Fibroblast of lung (primary cell): Measurements from ENCODE around the gene RPS28. TPM values are rescaled to one million over a fixed set of nuclear protein-coding genes. Genes with fewer than 3 reads are reported as not detected.

Source experiments
- DNase-seq, 2 donors: peaks; one replicate each; pipeline versions ENCODE4 v3.0.0 to v3.0.0-alpha.2; 2010; ENCODE audit warnings: low read depth in 2 of 2
- H2AFZ ChIP-seq: 2 replicates; pipeline ENCODE4 v1.5.1; 2012; ENCODE audit warnings: low read length, control low read depth, inconsistent platforms
- H3K27ac ChIP-seq: 2 replicates; pipeline ENCODE4 v1.5.1; 2011; ENCODE audit warnings: low read length, control low read depth; ENCODE audit not compliant: insufficient read depth
- H3K27me3 ChIP-seq: 2 replicates; pipeline ENCODE4 v1.5.1; 2011; ENCODE audit warnings: mild to moderate bottlenecking, low read length; ENCODE audit not compliant: control insufficient read depth, insufficient read depth
- H3K36me3 ChIP-seq: 2 replicates; pipeline ENCODE4 v1.5.1; 2011; ENCODE audit warnings: low read length; ENCODE audit not compliant: control insufficient read depth, insufficient read depth
- H3K4me1 ChIP-seq: 2 replicates; pipeline ENCODE4 v1.5.1; 2011; ENCODE audit warnings: low read length; ENCODE audit not compliant: control insufficient read depth, insufficient read depth; ENCODE audit errors: extremely low read depth
- H3K4me2 ChIP-seq: 2 replicates; pipeline ENCODE4 v1.5.1; 2011; ENCODE audit warnings: low read length, control low read depth; ENCODE audit not compliant: insufficient read depth; ENCODE audit errors: extremely low read depth
- H3K4me3 ChIP-seq, 4 experiments: fragments of 200-600 bp in 1 of 4; sonication (generic) in 1 of 4; replicated peaks in 1 of 4; 2 replicates each; pipeline ENCODE4 v1.5.1; 2011 to 2016; ENCODE audit warnings: low read length in 4 of 4, low read depth in 3 of 4, mild to moderate bottlenecking in 3 of 4, control low read depth in 2 of 4, inconsistent platforms in 1 of 4, mixed read lengths in 1 of 4; ENCODE audit not compliant: insufficient read depth in 1 of 4; ENCODE audit errors: control extremely low read depth in 1 of 4
- H3K79me2 ChIP-seq: 2 replicates; pipeline ENCODE4 v1.5.1; 2012; ENCODE audit warnings: mild to moderate bottlenecking, low read length, inconsistent platforms; ENCODE audit not compliant: control insufficient read depth, insufficient read depth
- H3K9ac ChIP-seq: 2 replicates; pipeline ENCODE4 v1.5.1; 2011; ENCODE audit warnings: mild to moderate bottlenecking, low read length, control low read depth; ENCODE audit not compliant: insufficient read depth
- H3K9me3 ChIP-seq: 2 replicates; pipeline ENCODE4 v1.5.1; 2012; ENCODE audit warnings: low read depth, low read length; ENCODE audit not compliant: control insufficient read depth, insufficient read depth
- H4K20me1 ChIP-seq: 2 replicates; pipeline ENCODE4 v1.5.1; 2011; ENCODE audit warnings: low read length; ENCODE audit not compliant: control insufficient read depth, insufficient read depth; ENCODE audit errors: extremely low read depth
- CTCF ChIP-seq, 2 donors: IDR thresholded peaks in 1 of 2; conservative IDR thresholded peaks in 1 of 2; 1 replicate in 1 of 2; 2 replicates in 1 of 2; pipeline ENCODE4 v1.5.1; 2011 to 2012; ENCODE audit warnings: low read length in 2 of 2, control low read depth in 1 of 2, inconsistent platforms in 1 of 2, low read depth in 1 of 2, mild to moderate bottlenecking in 1 of 2
- EZH2 ChIP-seq: IDR thresholded peaks from 2 replicates; pipeline ENCODE4 v1.5.1; 2012; ENCODE audit warnings: low read length, control low read depth, mild to moderate bottlenecking; ENCODE audit errors: missing control alignments
- polyA plus RNA-seq, 2 donors: library from polyadenylated mRNA; depleted of rRNA in 1 of 2; stranded (reverse) in 1 of 2; unstranded in 1 of 2; fragments of >200 nt; gene quantifications; 2 replicates each; pipeline ENCODE4 v1.2.1, GENCODE V29; 2011 to 2012; ENCODE audit warnings: missing spikeins in 1 of 2
- total RNA-seq: library from RNA; depleted of rRNA; stranded (reverse); fragments of >200 nt; gene quantifications from 2 replicates; pipeline ENCODE4 v1.2.1, GENCODE V29; 2014

The RPS28 gene
- total and polyA plus RNA-seq, 2 donors (not counting 1 experiment from before 2014, with no cell fraction given): 216 to 286 TPM

DNA sequence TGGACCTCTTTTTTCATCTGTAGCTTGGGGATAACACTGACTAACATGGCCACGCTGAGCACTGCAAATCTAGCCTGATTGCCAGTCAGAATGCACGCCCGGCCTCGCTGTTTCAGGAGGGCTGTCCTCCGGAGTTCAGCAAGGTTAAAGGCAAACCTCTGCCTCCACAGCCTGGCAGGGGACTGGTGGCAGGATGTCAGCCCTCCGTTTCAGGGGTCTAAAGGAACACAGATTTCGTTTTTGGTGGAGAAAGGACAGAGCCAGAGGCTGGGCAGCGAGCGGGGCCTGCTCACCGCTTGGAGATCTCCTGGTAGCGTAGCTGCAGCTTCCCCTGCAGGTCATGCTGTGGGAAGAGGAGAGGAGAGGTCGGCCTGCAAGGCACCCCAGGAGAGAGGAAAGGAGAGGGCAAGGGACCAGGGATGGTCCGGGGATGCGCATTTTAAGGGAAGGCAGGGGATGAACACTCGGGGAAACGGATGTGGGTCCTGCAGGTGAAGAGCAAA lies 681 bp upstream of the RPS28 start:
- H3K4me2 ChIP-seq: peak overlapping the region; percentile 98
- no peaks in the 10 kb centered on the region for H3K9me3 ChIP-seq
- H3K4me3 ChIP-seq: peak overlapping the region; percentile 86 to 100 (median 96)
- peaks cover 11% of the 10 kb centered on the region for H3K4me1 ChIP-seq
- no peak for DNase-seq
- peaks cover 37% of the 10 kb centered on the region for H3K79me2 ChIP-seq
- H3K9ac ChIP-seq: peak overlapping the region; percentile 97
- TF ChIP-seq EZH2 (no peak), CTCF (conservative IDR thresholded peaks at IDR 0.05 in 1 of 2, IDR thresholded peaks at IDR 0.05 in 1 of 2; ENCODE audit: low read depth in 1 of 2, low read length in 2 of 2) (no peak)
- no peaks in the 10 kb centered on the region for H4K20me1 ChIP-seq
- peak overlapping the region; percentile 88 for H3K27ac ChIP-seq
- no peaks in the 10 kb centered on the region for H3K27me3 ChIP-seq
- H3K36me3 ChIP-seq: peaks cover 12% of the 10 kb centered on the region
- H2AFZ ChIP-seq: peak overlapping the region; percentile 17

GRCh38 chr19:8321986-8322637 lies 816 bp downstream of the RPS28 start:
- peaks cover 11% of the 10 kb centered on the region for H3K4me1 ChIP-seq
- no peak overlapping the region for H2AFZ ChIP-seq
- TF ChIP-seq CTCF (conservative IDR thresholded peaks at IDR 0.05 in 1 of 2, IDR thresholded peaks at IDR 0.05 in 1 of 2; ENCODE audit: low read depth in 1 of 2, low read length in 2 of 2) (no peak), EZH2 (no peak)
- no peak for DNase-seq
- H3K36me3 ChIP-seq: peaks cover 12% of the 10 kb centered on the region
- peak overlapping the region; percentile 86 to 100 (median 96) for H3K4me3 ChIP-seq
- no peaks in the 10 kb centered on the region for H3K27me3 ChIP-seq
- peaks cover 37% of the 10 kb centered on the region for H3K79me2 ChIP-seq
- no peaks in the 10 kb centered on the region for H4K20me1 ChIP-seq
- peak overlapping the region; percentile 88 for H3K27ac ChIP-seq
- peak overlapping the region; percentile 97 for H3K9ac ChIP-seq
- H3K4me2 ChIP-seq: peak overlapping the region; percentile 99
- no peaks in the 10 kb centered on the region for H3K9me3 ChIP-seq

DNA sequence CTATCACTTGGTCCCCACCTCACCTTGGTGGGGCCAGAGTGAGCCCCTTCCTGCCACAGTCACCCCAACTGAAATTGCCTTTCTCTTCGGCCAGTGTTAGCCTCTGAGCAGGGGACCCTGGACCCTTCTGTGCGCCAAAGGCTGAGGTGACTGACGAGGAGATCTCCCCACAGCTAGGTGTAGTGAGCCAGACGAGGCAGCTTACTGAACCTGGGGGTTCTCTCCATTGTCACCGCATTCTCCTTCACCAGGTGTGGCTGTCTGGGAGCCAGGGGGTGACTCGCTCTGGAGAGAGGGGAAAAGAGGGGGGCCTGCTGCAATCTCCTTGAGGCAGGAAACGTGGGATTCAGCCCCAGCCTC lies 1.3 kb downstream of the RPS28 start:
- Histone ChIP-seq H3K27me3 (no peaks in the 10 kb centered on the region), H3K36me3 (peaks cover 12% of the 10 kb centered on the region), H3K27ac (peak overlapping the region; percentile 32), H2AFZ (no peak overlapping the region), H3K79me2 (peaks cover 37% of the 10 kb centered on the region), H3K9ac (peak overlapping the region; percentile 23), H3K4me2 (peak overlapping the region; percentile 99), H3K4me3 (peak overlapping the region; percentile 86 to 100 (median 96)), H3K4me1 (peaks cover 11% of the 10 kb centered on the region), H3K9me3 (no peaks in the 10 kb centered on the region), H4K20me1 (no peaks in the 10 kb centered on the region)
- no peak for DNase-seq
- TF ChIP-seq CTCF (conservative IDR thresholded peaks at IDR 0.05 in 1 of 2, IDR thresholded peaks at IDR 0.05 in 1 of 2; ENCODE audit: low read depth in 1 of 2, low read length in 2 of 2): no peak
- TF ChIP-seq EZH2: no peak
